Lower leg skin (tissue), 4 donors: ENCODE results near the gene TIMM17A. TPM values are rescaled to one million over a fixed set of nuclear protein-coding genes. Genes with fewer than 3 reads are reported as not detected.
A peak's percentile ranks its signal among the peaks of the same experiment; 100 is the strongest.

Source experiments
- DNase-seq, 2 donors: peaks; one replicate each; pipeline ENCODE4 v3.0.0-alpha.2; 2019; ENCODE audit warnings: low spot score in 2 of 2
- H3K4me3 ChIP-seq: fragments of 200-600 bp; sonication (generic); 2 replicates; pipeline ENCODE4 v1.5.1; 2017; ENCODE audit warnings: mild to moderate bottlenecking, low read depth; ENCODE audit not compliant: poor library complexity, severe bottlenecking
- CTCF ChIP-seq, 3 donors: fragments of 450-650 bp; IDR thresholded peaks; one replicate each; pipeline ENCODE4 v1.5.1; 2016; ENCODE audit warnings: antibody characterized with exemption in 3 of 3, mild to moderate bottlenecking in 3 of 3, moderate library complexity in 2 of 3
- POLR2A ChIP-seq, 2 donors: fragments of 450-650 bp; IDR thresholded peaks; one replicate each; pipeline ENCODE4 v1.6.1; 2016 to 2017; ENCODE audit warnings: antibody characterized with exemption in 2 of 2, mild to moderate bottlenecking in 1 of 2, moderate library complexity in 1 of 2
- WGBS, 2 donors: methylation state at CpG; one replicate each; pipeline ENCODE4 v1.1.5; 2018; 5-methylcytosine and 5-hydroxymethylcytosine counted together
- intact Hi-C: fragments of 100-400 bp; cut with DNase I; formaldehyde crosslinking; loops from one replicate; pipeline ENCODE4 v1.15.0; 2023; ENCODE audit warnings: low total_unique reads
- total RNA-seq, 4 donors: library from RNA; depleted of rRNA; stranded (reverse); fragments of >200 nt; gene quantifications; one replicate each; pipeline ENCODE4 v1.1.0, GENCODE V29; 2016

TIMM17A gene
- total RNA-seq, 4 donors from 2014 or later: 18.7 to 22.4 (median 20.2) TPM

GRCh38 chr1:201964261-201964660 lies 9.0 kb downstream of the TIMM17A start:
- TF ChIP-seq CTCF (IDR thresholded peaks at IDR 0.05) (no peak), POLR2A (IDR thresholded peaks at IDR 0.05) (no peak)
- no peak for DNase-seq
- WGBS, 2 donors: 89 to 93% methylated on average over 1 of the region's 1 CpG
- H3K4me3 ChIP-seq: no peak overlapping the region
- intact Hi-C loops: no loop called here

GRCh38 chr1:201966171-201966570 lies 10.9 kb downstream of the TIMM17A start:
- WGBS, 2 donors: 92 to 93% methylated on average over 5 of the region's 5 CpGs
- intact Hi-C loops: no loop called here
- DNase-seq: no peak
- no peak for TF ChIP-seq POLR2A (IDR thresholded peaks at IDR 0.05)
- no peak for TF ChIP-seq CTCF (IDR thresholded peaks at IDR 0.05)
- H3K4me3 ChIP-seq: no peak overlapping the region

- no peak for DNase-seq
- intact Hi-C loops: loop anchor here (1.0 kb wide), 1 partner anchor 36 kb away; no protein-coding TSS in a partner anchor
- no peak overlapping the region for H3K4me3 ChIP-seq
- TF ChIP-seq POLR2A (IDR thresholded peaks at IDR 0.05) (no peak), CTCF (IDR thresholded peaks at IDR 0.05) (no peak)
- WGBS, 2 donors: 88% methylated on average over 16 of the region's 16 CpGs
Observed at GRCh38 chr1:201968202-201968925, 13.1 kb downstream of the TIMM17A start.

DNA sequence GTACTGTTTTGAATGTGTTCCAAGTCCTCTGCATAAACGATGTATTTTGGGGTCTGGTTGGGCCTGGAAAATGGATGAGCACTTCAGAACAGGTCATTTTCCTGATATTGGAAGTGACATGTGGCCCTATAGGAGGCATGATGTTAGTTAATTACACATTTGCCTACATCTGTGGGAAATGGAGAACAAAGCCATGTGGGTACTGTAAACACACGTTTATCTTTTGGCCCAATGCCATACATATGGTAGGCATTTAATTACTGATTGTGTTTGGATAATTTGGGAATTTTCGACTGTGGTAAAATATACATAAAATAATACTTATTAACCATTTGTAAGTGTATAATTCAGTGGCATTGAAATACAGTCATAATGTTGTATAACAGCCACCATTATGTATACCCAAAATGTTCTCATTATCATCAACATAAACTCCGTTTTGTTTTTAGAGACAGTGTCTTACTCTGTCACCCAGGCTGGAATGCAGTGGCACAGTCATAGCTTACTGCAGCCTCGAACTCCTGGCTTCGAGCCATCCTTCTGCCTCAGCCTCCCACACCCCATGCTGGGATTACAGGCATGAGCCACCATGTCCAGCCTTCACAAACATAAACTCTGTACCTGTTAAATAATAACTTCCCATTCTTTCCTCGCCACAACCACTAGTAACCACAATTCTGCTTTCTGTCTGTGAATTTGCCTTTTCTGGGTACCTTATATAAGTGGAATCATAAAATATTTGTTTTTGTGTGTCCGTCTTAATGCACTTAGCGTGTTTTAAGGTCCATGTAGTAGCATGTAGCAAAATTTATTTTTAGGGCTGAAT lies 15.2 kb downstream of the TIMM17A start:
- TF ChIP-seq POLR2A (IDR thresholded peaks at IDR 0.05): no peak
- no peak for TF ChIP-seq CTCF (IDR thresholded peaks at IDR 0.05)
- no peak overlapping the region for H3K4me3 ChIP-seq
- WGBS, 2 donors: 57% methylated on average over 9 of the region's 9 CpGs
- intact Hi-C loops: loop anchor here (5.0 kb wide), 1 partner anchor 78 kb away; no protein-coding TSS in a partner anchor
- DNase-seq: no peak

DNA sequence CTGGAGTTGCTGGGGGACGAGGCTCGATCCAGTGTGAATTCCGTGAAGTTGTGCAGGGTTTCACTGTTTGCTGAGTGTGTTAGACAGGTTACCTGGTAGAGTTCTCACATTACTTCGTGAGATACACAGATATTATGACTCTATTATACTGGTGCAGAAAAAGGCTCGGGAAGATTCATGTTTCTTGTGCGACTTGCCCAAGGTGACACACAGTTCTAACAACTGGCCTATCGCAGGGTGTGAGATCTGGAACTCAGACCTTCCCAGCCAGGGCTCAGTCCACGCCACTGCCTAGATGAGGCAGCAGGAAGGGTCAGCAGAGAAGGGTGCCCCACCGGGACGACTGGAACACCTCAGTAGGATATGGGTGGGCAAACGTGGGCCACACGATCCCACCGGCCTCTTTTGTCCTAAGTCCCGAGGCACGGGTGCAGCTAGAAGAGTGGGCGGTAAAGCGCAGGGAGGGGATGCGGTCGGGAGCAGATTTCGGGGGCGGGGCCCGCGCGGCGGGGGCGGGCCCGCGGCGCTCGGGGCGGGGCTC lies 26.8 kb downstream of the TIMM17A start:
- WGBS, 2 donors: 14 to 16% methylated on average over 10 to 18 of the region's 31 CpGs
- intact Hi-C loops: no loop called here
- peak overlapping the region; percentile 94 for H3K4me3 ChIP-seq

More for the DNA sequence above, 26.8 kb downstream of the TIMM17A start:
- TF ChIP-seq CTCF (IDR thresholded peaks at IDR 0.05) (no peak), POLR2A (IDR thresholded peaks at IDR 0.05) (no peak)
- DNase-seq: peak; percentile 63 to 92
